ENCODE data around the gene RANBP3. TPM values are rescaled to one million over a fixed set of nuclear protein-coding genes. Genes with fewer than 3 reads are reported as not detected.

Gene RANBP3
- total RNA-seq, 1 experiment from 2014 or later, result 59.5 TPM

DNA sequence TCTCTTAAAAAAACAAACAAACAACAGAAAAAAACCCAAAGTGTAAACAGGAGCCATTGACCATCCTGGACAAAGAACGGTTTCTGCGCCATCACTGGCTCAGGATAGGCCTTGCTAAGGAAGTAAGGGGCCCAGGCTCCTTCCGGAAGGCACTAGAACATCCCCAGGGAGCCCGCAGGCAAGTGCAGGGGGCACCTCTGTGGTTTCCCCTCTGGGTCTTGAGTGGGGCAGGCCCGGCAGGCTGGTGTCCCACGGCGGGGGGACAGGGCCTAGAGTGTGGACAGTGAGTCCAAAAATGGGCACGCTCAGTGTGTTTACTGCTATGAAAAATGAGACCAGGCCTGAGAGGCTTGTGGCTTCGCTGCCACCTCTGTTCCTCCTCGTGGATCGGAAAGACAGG lies 14.8 kb upstream of the RANBP3 start:
- Mint-ChIP-seq H3K27ac (ENCODE audit: low read depth, unreplicated experiment) (no peak overlapping the region), H3K4me1 (ENCODE audit: insufficient read depth, unreplicated experiment) (no peaks in the 10 kb centered on the region), H3K27me3 (ENCODE audit: insufficient read depth, unreplicated experiment) (no peaks in the 10 kb centered on the region), H3K4me3 (ENCODE audit: unreplicated experiment) (no peak overlapping the region), H3K36me3 (ENCODE audit: insufficient read depth, unreplicated experiment) (no peaks in the 10 kb centered on the region), H3K9me3 (ENCODE audit: unreplicated experiment) (no peaks in the 10 kb centered on the region)
- intact Hi-C loops (cut with micrococcal nuclease), result no loop called here
- ChIA-PET POLR2A (no interaction called here), CTCF (interaction anchor here (0.6 to 2.4 kb wide), 3 partner anchors 10 to 55 kb away, joined by 3 to 7 read pairs (median 3); no protein-coding TSS in a partner anchor)
- no peak for DNase-seq (ENCODE audit: unreplicated experiment)
- TF ChIP-seq, protein P1, sequence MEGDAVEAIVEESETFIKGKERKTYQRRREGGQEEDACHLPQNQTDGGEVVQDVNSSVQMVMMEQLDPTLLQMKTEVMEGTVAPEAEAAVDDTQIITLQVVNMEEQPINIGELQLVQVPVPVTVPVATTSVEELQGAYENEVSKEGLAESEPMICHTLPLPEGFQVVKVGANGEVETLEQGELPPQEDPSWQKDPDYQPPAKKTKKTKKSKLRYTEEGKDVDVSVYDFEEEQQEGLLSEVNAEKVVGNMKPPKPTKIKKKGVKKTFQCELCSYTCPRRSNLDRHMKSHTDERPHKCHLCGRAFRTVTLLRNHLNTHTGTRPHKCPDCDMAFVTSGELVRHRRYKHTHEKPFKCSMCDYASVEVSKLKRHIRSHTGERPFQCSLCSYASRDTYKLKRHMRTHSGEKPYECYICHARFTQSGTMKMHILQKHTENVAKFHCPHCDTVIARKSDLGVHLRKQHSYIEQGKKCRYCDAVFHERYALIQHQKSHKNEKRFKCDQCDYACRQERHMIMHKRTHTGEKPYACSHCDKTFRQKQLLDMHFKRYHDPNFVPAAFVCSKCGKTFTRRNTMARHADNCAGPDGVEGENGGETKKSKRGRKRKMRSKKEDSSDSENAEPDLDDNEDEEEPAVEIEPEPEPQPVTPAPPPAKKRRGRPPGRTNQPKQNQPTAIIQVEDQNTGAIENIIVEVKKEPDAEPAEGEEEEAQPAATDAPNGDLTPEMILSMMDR (IDR thresholded peaks at IDR 0.05; ENCODE audit: unreplicated experiment), result no peak
- no TSS peak for BruUV-seq (replicated peaks)

DNA sequence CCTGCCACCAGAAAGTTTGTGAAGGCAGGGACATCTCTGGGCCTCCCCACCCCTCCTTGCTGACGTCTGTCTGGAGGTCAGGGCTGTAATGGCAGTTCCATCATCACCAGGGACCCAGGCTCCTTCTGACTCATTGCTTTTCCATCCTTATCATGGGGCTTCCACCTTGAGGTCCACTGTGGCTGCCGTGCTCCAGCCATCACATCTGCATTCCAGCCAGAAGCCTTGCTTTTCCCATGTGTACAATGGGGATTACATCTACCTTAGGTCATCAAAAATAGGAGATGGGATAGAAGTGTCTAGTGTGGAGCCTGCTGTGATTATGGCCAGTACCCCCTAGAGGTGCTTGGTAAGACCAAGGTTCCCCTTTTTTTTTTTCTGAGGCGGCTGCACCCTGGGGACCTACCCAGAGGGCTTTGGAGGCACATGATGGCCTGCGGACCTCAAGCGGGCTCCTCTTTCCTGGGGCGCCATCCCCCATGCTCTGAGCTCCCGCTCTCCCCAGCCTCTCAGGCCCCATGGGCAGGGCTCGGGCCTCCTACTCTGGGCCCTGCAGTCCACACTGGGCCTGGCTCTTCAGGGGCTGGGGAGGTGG lies 13.4 kb upstream of the RANBP3 start:
- H3K36me3 Mint-ChIP-seq (ENCODE audit: insufficient read depth, unreplicated experiment), result no peaks in the 10 kb centered on the region
- no peaks in the 10 kb centered on the region for H3K27me3 Mint-ChIP-seq (ENCODE audit: insufficient read depth, unreplicated experiment)
- peaks cover 9% of the 10 kb centered on the region for H3K4me1 Mint-ChIP-seq (ENCODE audit: insufficient read depth, unreplicated experiment)
- no peak for DNase-seq (ENCODE audit: unreplicated experiment)
- TF ChIP-seq, protein P1 (IDR thresholded peaks at IDR 0.05; ENCODE audit: unreplicated experiment), result no peak
- BruUV-seq (replicated peaks), result no TSS peak
- no peaks in the 10 kb centered on the region for H3K9me3 Mint-ChIP-seq (ENCODE audit: unreplicated experiment)
- POLR2A ChIA-PET, result no interaction called here
- no peak overlapping the region for H3K4me3 Mint-ChIP-seq (ENCODE audit: unreplicated experiment)
- intact Hi-C loops (cut with micrococcal nuclease), result no loop called here
- no peak overlapping the region for H3K27ac Mint-ChIP-seq (ENCODE audit: low read depth, unreplicated experiment)
- CTCF ChIA-PET, result interaction anchor here (0.7 kb wide), 1 partner anchor 185 kb away, joined by 3 read pairs; no protein-coding TSS in a partner anchor

DNA sequence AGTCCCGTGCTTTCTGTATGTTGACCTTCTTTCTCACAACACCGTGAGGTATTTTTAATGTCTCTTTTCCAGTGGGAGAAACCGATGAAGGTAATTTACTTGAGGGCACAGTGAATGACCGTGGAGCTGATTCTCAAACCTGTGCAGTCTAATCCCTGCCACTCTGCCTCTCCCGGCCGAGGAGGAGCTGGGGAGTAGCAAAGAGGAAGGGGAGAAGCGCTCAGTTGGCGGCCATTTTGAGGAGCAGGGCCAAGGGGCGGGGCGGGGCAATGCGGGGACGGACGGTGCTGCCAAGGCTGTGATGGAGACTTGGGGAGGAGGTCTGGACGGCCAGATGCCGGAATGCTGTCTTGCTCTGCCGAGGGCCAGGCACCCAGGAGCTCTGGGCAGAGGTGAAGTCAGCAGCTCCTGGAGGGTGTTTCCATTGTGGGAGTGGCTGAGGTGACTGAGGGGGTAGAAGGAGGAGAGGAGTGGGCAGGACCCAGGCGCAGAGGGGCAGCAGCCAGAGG lies 12.4 kb upstream of the RANBP3 start:
- intact Hi-C loops (cut with micrococcal nuclease), result no loop called here
- H3K36me3 Mint-ChIP-seq (ENCODE audit: insufficient read depth, unreplicated experiment), result no peaks in the 10 kb centered on the region
- H3K9me3 Mint-ChIP-seq (ENCODE audit: unreplicated experiment), result no peaks in the 10 kb centered on the region
- ChIA-PET POLR2A (no interaction called here), CTCF (interaction anchor here (1.0 kb wide), 2 partner anchors 59 to 186 kb away, joined by 3 to 4 read pairs; no protein-coding TSS in a partner anchor)
- no TSS peak for BruUV-seq (replicated peaks)
- DNase-seq (ENCODE audit: unreplicated experiment), result peak; percentile 19
- TF ChIP-seq, protein P1 (IDR thresholded peaks at IDR 0.05; ENCODE audit: unreplicated experiment), result no peak
- no peak overlapping the region for H3K27ac Mint-ChIP-seq (ENCODE audit: low read depth, unreplicated experiment)
- no peaks in the 10 kb centered on the region for H3K27me3 Mint-ChIP-seq (ENCODE audit: insufficient read depth, unreplicated experiment)
- peaks cover 10% of the 10 kb centered on the region for H3K4me1 Mint-ChIP-seq (ENCODE audit: insufficient read depth, unreplicated experiment)
- H3K4me3 Mint-ChIP-seq (ENCODE audit: unreplicated experiment), result no peak overlapping the region

DNA sequence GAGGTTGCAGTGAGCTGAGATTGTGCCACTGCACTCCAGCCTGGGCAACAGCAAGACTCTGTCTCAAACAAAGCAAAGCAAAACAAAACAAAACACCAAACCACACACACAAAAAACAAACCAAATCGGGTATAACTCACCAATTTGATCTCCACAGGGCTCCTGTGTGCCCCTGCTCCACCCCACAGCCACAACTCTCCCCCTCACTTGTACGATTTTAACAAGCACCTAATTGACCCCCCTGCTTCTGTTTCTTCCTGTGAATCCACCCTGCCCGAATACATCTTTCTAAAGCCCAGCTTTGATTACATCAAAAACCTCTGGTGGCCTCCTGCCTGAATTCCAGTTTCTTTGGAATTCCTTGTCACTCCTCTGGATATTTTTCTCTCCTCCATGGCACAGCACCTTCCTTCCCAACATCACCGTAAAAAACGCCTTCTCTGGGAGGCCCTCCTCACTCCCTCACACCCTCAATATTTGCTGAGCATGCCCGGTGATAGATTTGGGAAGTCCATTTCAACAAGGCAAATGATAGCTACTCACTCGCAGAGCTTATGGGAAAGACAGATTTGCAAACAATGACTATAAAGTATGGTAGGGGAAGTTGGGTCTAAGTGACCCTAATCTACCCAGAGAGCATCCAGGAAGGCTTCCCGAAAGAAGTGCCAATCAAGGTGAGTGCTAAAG lies 11.6 kb upstream of the RANBP3 start:
- H3K4me1 Mint-ChIP-seq (ENCODE audit: insufficient read depth, unreplicated experiment), result peaks cover 14% of the 10 kb centered on the region
- H3K9me3 Mint-ChIP-seq (ENCODE audit: unreplicated experiment), result no peaks in the 10 kb centered on the region
- ChIA-PET POLR2A (interaction anchor here (2.1 kb wide), 1 partner anchor 10 kb away, joined by 7 read pairs; no protein-coding TSS in a partner anchor), CTCF (interaction anchor here (0.6 to 5.3 kb wide), 8 partner anchors 10 to 884 kb away, joined by 3 to 28 read pairs (median 3); partner anchors contain the start of gene RANBP3)
- intact Hi-C loops (cut with micrococcal nuclease), result loop anchor here (5.0 to 10.0 kb wide), 2 partner anchors 185 to 643 kb away; partner anchors contain the start of gene NRTN
- DNase-seq (ENCODE audit: unreplicated experiment), result no peak
- BruUV-seq (replicated peaks), result no TSS peak
- TF ChIP-seq, protein P1 (IDR thresholded peaks at IDR 0.05; ENCODE audit: unreplicated experiment), result no peak
- H3K27ac Mint-ChIP-seq (ENCODE audit: low read depth, unreplicated experiment), result no peak overlapping the region
- H3K4me3 Mint-ChIP-seq (ENCODE audit: unreplicated experiment), result no peak overlapping the region
- no peaks in the 10 kb centered on the region for H3K36me3 Mint-ChIP-seq (ENCODE audit: insufficient read depth, unreplicated experiment)
- no peaks in the 10 kb centered on the region for H3K27me3 Mint-ChIP-seq (ENCODE audit: insufficient read depth, unreplicated experiment)

Measured in MCF 10A (cell line).